ENCODE measurements around the gene LAD1. TPM values are rescaled to one million over a fixed set of nuclear protein-coding genes. Genes with fewer than 3 reads are reported as not detected.

The LAD1 gene
- total and polyA plus RNA-seq, 2 of the 13 experiments (the other 11 are each of a cell fraction or from before 2014, with no cell fraction given) = 10.8 to 65.6 TPM

- Histone ChIP-seq H3K4me3 (replicated peaks in 1 of 3; ENCODE audit: insufficient read depth in 1 of 3, low read depth in 2 of 3, low read length in 3 of 3) (no peak overlapping the region), H3K9ac (ENCODE audit: insufficient read depth, low read depth, low read length) (no peak overlapping the region), H3K79me2 (ENCODE audit: insufficient read depth, low read length) (no peaks in the 10 kb centered on the region), H3K27ac (ENCODE audit: extremely low read length, insufficient read depth, low read length) (no peak overlapping the region), H3K27me3 (ENCODE audit: control insufficient read depth in 1 of 2, insufficient read depth in 2 of 2, low read length in 2 of 2) (peaks cover 13 to 42% of the 10 kb centered on the region in 2 experiments), H3K4me1 (ENCODE audit: insufficient read depth, low read length) (no peaks in the 10 kb centered on the region), H3K9me3 (ENCODE audit: low read length) (no peaks in the 10 kb centered on the region), H4K20me1 (ENCODE audit: insufficient read depth, low read length) (no peaks in the 10 kb centered on the region), H3K4me2 (ENCODE audit: low read depth, low read length) (no peak overlapping the region), H2AFZ (ENCODE audit: low read length) (no peak overlapping the region), H3K36me3 (replicated peaks in 1 of 2; ENCODE audit: control insufficient read depth in 1 of 2, insufficient read depth in 2 of 2, low read length in 2 of 2) (no peaks in the 10 kb centered on the region)
- 0% methylated on average over 1 of the region's 3 CpGs for WGBS (ENCODE audit: low lambda C conversion rate)
- DNase-seq (ENCODE audit: low spot score) (no peak), ATAC-seq (no peak), FAIRE-seq (no peak)
- ChIA-PET POLR2A (interaction anchor here (0.7 kb wide), 1 partner anchor 85 kb away, joined by 3 read pairs; no protein-coding TSS in a partner anchor), CTCF (ENCODE audit: low intra/inter-chr PET ratio, low total read pairs) (no interaction called here)
- TF ChIP-seq ZBTB39 (CRISPR knock-in tag; IDR thresholded peaks at IDR 0.05) = no peak
- BruUV-seq (replicated peaks) = no TSS peak
- in situ Hi-C loops (cut with HindIII; ENCODE audit: extremely low pct_ligation_motif_present, low pct_unique_long_range_greater_than_20kb) (no loop called here), intact Hi-C loops (cut with micrococcal nuclease; ENCODE audit: unreplicated experiment) (no loop called here)
These were observed 36.2 kb downstream of the LAD1 start for GRCh38 chr1:201362906-201363305.

GRCh38 chr1:201361652-201362504, 37.2 kb downstream of the LAD1 start:
- Histone ChIP-seq H3K36me3 (replicated peaks in 1 of 2; ENCODE audit: control insufficient read depth in 1 of 2, insufficient read depth in 2 of 2, low read length in 2 of 2) (no peaks in the 10 kb centered on the region), H2AFZ (ENCODE audit: low read length) (no peak overlapping the region), H3K79me2 (ENCODE audit: insufficient read depth, low read length) (no peaks in the 10 kb centered on the region), H3K4me2 (ENCODE audit: low read depth, low read length) (no peak overlapping the region), H4K20me1 (ENCODE audit: insufficient read depth, low read length) (no peaks in the 10 kb centered on the region), H3K4me3 (replicated peaks in 1 of 3; ENCODE audit: insufficient read depth in 1 of 3, low read depth in 2 of 3, low read length in 3 of 3) (no peak overlapping the region), H3K27ac (ENCODE audit: extremely low read length, insufficient read depth, low read length) (no peak overlapping the region), H3K4me1 (ENCODE audit: insufficient read depth, low read length) (no peaks in the 10 kb centered on the region), H3K9ac (ENCODE audit: insufficient read depth, low read depth, low read length) (no peak overlapping the region), H3K27me3 (ENCODE audit: control insufficient read depth in 1 of 2, insufficient read depth in 2 of 2, low read length in 2 of 2) (peaks cover 9 to 34% of the 10 kb centered on the region in 2 experiments), H3K9me3 (ENCODE audit: low read length) (no peaks in the 10 kb centered on the region)
- intact Hi-C loops (cut with micrococcal nuclease; ENCODE audit: unreplicated experiment) (loop anchor here (1.0 kb wide), 2 partner anchors 53 to 108 kb away; no protein-coding TSS in a partner anchor), in situ Hi-C loops (cut with HindIII; ENCODE audit: extremely low pct_ligation_motif_present, low pct_unique_long_range_greater_than_20kb) (no loop called here)
- BruUV-seq (replicated peaks) = no TSS peak
- ChIA-PET POLR2A (no interaction called here), CTCF (ENCODE audit: low intra/inter-chr PET ratio, low total read pairs) (interaction anchor here (0.8 to 2.8 kb wide), 4 partner anchors 15 to 111 kb away, joined by 3 to 37 read pairs (median 3); no protein-coding TSS in a partner anchor)
- 14% methylated on average over 8 of the region's 10 CpGs for WGBS (ENCODE audit: low lambda C conversion rate)
- DNase-seq (ENCODE audit: low spot score) (peak; percentile 28), FAIRE-seq (peak; percentile 68), ATAC-seq (peak; percentile 83)
- TF ChIP-seq SOX6 (IDR thresholded peaks at IDR 0.05) (no peak), SOX6 (CRISPR knock-in tag; IDR thresholded peaks at IDR 0.05) (0 out of 2 replicates have a peak, but pooled peaks have one; percentile 12), RAD21 (CRISPR knock-in tag; IDR thresholded peaks at IDR 0.05) (peak; percentile 82), XRCC5 (optimal IDR thresholded peaks at IDR 0.05; ENCODE audit: low read length) (peak; percentile 22), CCAR2 (optimal IDR thresholded peaks at IDR 0.05; ENCODE audit: low read depth, low read length) (no peak), TRIM24 (CRISPR knock-in tag; IDR thresholded peaks at IDR 0.05) (no peak), ZNF687 (CRISPR knock-in tag; IDR thresholded peaks at IDR 0.05) (peak; percentile 21; the same call in 1 of the 2 replicates), RBFOX2 (IDR thresholded peaks at IDR 0.05; ENCODE audit: low read depth, low read length) (no peak)

All from HepG2 (cell line).